Astrocyte (in vitro differentiated cells and primary cell): ENCODE results near the gene RDH14. TPM values are rescaled to one million over a fixed set of nuclear protein-coding genes. Genes with fewer than 3 reads are reported as not detected.

Experiments
- DNase-seq: peaks from one replicate; pipeline ENCODE4 v3.0.0-alpha.2; 2010; ENCODE audit warnings: low read depth
- FAIRE-seq: peaks from 2 replicates; lab custom pipeline; 2011; peaks lifted over from hg19 to GRCh38; lab: Jason Lieb, UNC
- H2AFZ ChIP-seq: 2 replicates; pipeline ENCODE4 v1.6.0; 2012; ENCODE audit warnings: low read depth, low read length, inconsistent platforms
- H3K27ac ChIP-seq: 2 replicates; pipeline ENCODE4 v1.5.1; 2011; ENCODE audit warnings: low read depth, low read length, inconsistent platforms
- H3K27me3 ChIP-seq: 2 replicates; pipeline ENCODE4 v1.6.0; 2011; ENCODE audit warnings: low read length, inconsistent platforms; ENCODE audit not compliant: insufficient read depth
- H3K36me3 ChIP-seq: 2 replicates; pipeline ENCODE4 v1.5.1; 2011; ENCODE audit warnings: low read length, inconsistent platforms; ENCODE audit not compliant: insufficient read depth
- H3K4me1 ChIP-seq: 2 replicates; pipeline ENCODE4 v1.5.1; 2011; ENCODE audit warnings: low read length, inconsistent platforms; ENCODE audit not compliant: insufficient read depth
- H3K4me2 ChIP-seq: 2 replicates; pipeline ENCODE4 v1.6.0; 2012; ENCODE audit warnings: low read length, inconsistent platforms
- H3K4me3 ChIP-seq: 2 replicates; pipeline ENCODE4 v1.5.1; 2011; ENCODE audit warnings: low read depth, mild to moderate bottlenecking, low read length, inconsistent platforms; ENCODE audit not compliant: insufficient read depth
- H3K79me2 ChIP-seq: 2 replicates; pipeline ENCODE4 v1.6.0; 2012; ENCODE audit warnings: mild to moderate bottlenecking, low read length, inconsistent platforms; ENCODE audit not compliant: insufficient read depth
- H3K9ac ChIP-seq: 2 replicates; pipeline ENCODE4 v1.6.0; 2012; ENCODE audit warnings: mild to moderate bottlenecking, low read length, inconsistent platforms
- H3K9me3 ChIP-seq: 2 replicates; pipeline ENCODE4 v1.5.1; 2012; ENCODE audit warnings: low read depth, mild to moderate bottlenecking, low read length, inconsistent platforms; ENCODE audit not compliant: insufficient read depth
- H4K20me1 ChIP-seq: 2 replicates; pipeline ENCODE4 v1.6.0; 2012; ENCODE audit warnings: low read length, inconsistent platforms; ENCODE audit not compliant: insufficient read depth
- H3K27ac Mint-ChIP-seq: one replicate; pipeline ENCODE4 v1.8.0; 2021; ENCODE audit warnings: mild to moderate bottlenecking, mixed read lengths; ENCODE audit not compliant: unreplicated experiment
- H3K27me3 Mint-ChIP-seq: one replicate; pipeline ENCODE4 v1.8.0; 2021; ENCODE audit warnings: low read depth, mixed read lengths; ENCODE audit not compliant: unreplicated experiment
- H3K36me3 Mint-ChIP-seq: one replicate; pipeline ENCODE4 v1.8.0; 2021; ENCODE audit warnings: low read depth, mixed read lengths; ENCODE audit not compliant: unreplicated experiment
- H3K4me1 Mint-ChIP-seq: one replicate; pipeline ENCODE4 v1.8.0; 2021; ENCODE audit warnings: low read depth, mixed read lengths; ENCODE audit not compliant: unreplicated experiment
- H3K4me3 Mint-ChIP-seq: one replicate; pipeline ENCODE4 v1.8.0; 2021; ENCODE audit warnings: mild to moderate bottlenecking, moderate library complexity, mixed read lengths; ENCODE audit not compliant: unreplicated experiment
- H3K9me3 Mint-ChIP-seq: one replicate; pipeline ENCODE4 v1.8.0; 2021; ENCODE audit warnings: mild to moderate bottlenecking, mixed read lengths; ENCODE audit not compliant: unreplicated experiment
- CTCF ChIP-seq: IDR thresholded peaks from 2 replicates; pipeline ENCODE4 v1.5.1; 2011; ENCODE audit warnings: low read depth, mild to moderate bottlenecking, inconsistent platforms, low read length, moderate library complexity; ENCODE audit not compliant: insufficient read depth
- EZH2 ChIP-seq: IDR thresholded peaks from 2 replicates; pipeline ENCODE4 v1.6.1; 2012; ENCODE audit warnings: mild to moderate bottlenecking, low read length, inconsistent platforms; ENCODE audit not compliant: insufficient read depth
- total RNA-seq: library from RNA; stranded (reverse); gene quantifications from 2 replicates; pipeline ENCODE4 v1.2.1, GENCODE V29; 2021

Gene RDH14
- total RNA-seq, 1 donor from 2014 or later: 16.0 TPM

GRCh38 chr2:18514526-18515461, 45.7 kb downstream of the RDH14 start:
- Mint-ChIP-seq H3K36me3 (no peaks in the 10 kb centered on the region), H3K27ac (peak overlapping the region; percentile 58), H3K4me3 (no peak overlapping the region), H3K9me3 (no peaks in the 10 kb centered on the region), H3K4me1 (peaks cover 33% of the 10 kb centered on the region), H3K27me3 (no peaks in the 10 kb centered on the region)
- Histone ChIP-seq H3K9me3 (no peaks in the 10 kb centered on the region), H3K27ac (no peak overlapping the region), H3K4me1 (peaks cover 25% of the 10 kb centered on the region), H3K4me3 (no peak overlapping the region), H4K20me1 (no peaks in the 10 kb centered on the region), H3K9ac (peak overlapping the region; percentile 1), H2AFZ (no peak overlapping the region), H3K79me2 (no peaks in the 10 kb centered on the region), H3K4me2 (no peak overlapping the region), H3K36me3 (no peaks in the 10 kb centered on the region), H3K27me3 (no peaks in the 10 kb centered on the region)
- TF ChIP-seq CTCF (no peak), EZH2 (no peak)
- FAIRE-seq: no peak
- no peak for DNase-seq

GRCh38 chr2:18510775-18511174, 49.7 kb downstream of the RDH14 start:
- H3K4me1 ChIP-seq: peaks cover 5% of the 10 kb centered on the region
- H3K79me2 ChIP-seq: no peaks in the 10 kb centered on the region
- peaks cover 14% of the 10 kb centered on the region for H3K4me1 Mint-ChIP-seq
- H3K4me3 Mint-ChIP-seq: no peak overlapping the region
- H3K36me3 ChIP-seq: no peaks in the 10 kb centered on the region
- DNase-seq (no peak), FAIRE-seq (no peak)
- H3K4me3 ChIP-seq: no peak overlapping the region
- no peaks in the 10 kb centered on the region for H3K27me3 Mint-ChIP-seq
- H3K9me3 Mint-ChIP-seq: no peaks in the 10 kb centered on the region
- no peak overlapping the region for H3K27ac Mint-ChIP-seq
- no peak overlapping the region for H3K27ac ChIP-seq
- peaks cover 3% of the 10 kb centered on the region for H3K27me3 ChIP-seq
- no peak for TF ChIP-seq EZH2
- no peak for TF ChIP-seq CTCF
- H3K4me2 ChIP-seq: no peak overlapping the region
- no peak overlapping the region for H3K9ac ChIP-seq
- no peaks in the 10 kb centered on the region for H4K20me1 ChIP-seq
- H2AFZ ChIP-seq: no peak overlapping the region
- no peaks in the 10 kb centered on the region for H3K9me3 ChIP-seq
- H3K36me3 Mint-ChIP-seq: no peaks in the 10 kb centered on the region
